ENCODE results near the gene TSPEAR.

The TSPEAR gene

DNA sequence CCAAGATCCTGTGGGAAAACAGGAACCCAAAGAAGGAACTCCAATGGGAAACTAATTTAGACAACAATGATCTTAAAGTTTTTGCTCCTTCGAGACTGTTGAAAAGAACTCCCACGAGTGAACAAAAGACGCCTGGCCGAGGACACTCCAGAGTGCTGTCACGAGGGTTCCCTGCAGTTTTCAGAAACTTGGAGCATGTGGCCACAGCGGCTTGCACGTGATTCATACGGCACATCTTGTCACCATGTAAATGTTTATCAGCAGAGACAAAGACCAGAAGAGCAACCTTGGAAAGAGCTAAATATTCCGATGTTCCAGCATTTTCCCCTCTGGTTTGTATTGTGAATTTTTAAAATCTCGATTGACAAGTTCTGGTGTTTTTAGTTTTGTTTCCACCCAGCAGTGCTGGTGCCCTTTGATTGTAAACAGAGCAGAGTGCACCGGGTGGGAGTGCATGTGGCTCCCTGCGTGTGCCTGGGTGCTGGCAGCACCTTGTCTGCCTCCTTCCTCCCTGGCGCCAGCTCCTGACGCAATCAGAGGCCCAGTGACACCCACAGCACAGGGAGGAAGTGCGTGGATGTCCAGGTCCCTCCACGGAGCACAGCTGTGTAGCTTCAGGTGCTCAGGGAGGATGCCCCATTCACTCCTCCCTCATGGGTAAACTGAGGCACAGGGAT, 233.1 kb downstream of the TSPEAR start:
- TF ChIP-seq POLR2AphosphoS5 (IDR thresholded peaks at IDR 0.05; ENCODE audit: low read depth, low read length): no peak
- TF ChIP-seq SIN3A (IDR thresholded peaks at IDR 0.05; ENCODE audit: borderline replicate concordance, insufficient read depth, low read length): no peak
- TF ChIP-seq, protein P1, sequence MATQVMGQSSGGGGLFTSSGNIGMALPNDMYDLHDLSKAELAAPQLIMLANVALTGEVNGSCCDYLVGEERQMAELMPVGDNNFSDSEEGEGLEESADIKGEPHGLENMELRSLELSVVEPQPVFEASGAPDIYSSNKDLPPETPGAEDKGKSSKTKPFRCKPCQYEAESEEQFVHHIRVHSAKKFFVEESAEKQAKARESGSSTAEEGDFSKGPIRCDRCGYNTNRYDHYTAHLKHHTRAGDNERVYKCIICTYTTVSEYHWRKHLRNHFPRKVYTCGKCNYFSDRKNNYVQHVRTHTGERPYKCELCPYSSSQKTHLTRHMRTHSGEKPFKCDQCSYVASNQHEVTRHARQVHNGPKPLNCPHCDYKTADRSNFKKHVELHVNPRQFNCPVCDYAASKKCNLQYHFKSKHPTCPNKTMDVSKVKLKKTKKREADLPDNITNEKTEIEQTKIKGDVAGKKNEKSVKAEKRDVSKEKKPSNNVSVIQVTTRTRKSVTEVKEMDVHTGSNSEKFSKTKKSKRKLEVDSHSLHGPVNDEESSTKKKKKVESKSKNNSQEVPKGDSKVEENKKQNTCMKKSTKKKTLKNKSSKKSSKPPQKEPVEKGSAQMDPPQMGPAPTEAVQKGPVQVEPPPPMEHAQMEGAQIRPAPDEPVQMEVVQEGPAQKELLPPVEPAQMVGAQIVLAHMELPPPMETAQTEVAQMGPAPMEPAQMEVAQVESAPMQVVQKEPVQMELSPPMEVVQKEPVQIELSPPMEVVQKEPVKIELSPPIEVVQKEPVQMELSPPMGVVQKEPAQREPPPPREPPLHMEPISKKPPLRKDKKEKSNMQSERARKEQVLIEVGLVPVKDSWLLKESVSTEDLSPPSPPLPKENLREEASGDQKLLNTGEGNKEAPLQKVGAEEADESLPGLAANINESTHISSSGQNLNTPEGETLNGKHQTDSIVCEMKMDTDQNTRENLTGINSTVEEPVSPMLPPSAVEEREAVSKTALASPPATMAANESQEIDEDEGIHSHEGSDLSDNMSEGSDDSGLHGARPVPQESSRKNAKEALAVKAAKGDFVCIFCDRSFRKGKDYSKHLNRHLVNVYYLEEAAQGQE (IDR thresholded peaks at IDR 0.05; ENCODE audit: insufficient read depth in 1 of 2, low read depth in 2 of 2, low read length in 2 of 2): no peak
- TF ChIP-seq FOXP2 (optimal IDR thresholded peaks at IDR 0.05; ENCODE audit: borderline replicate concordance, extremely low read depth, extremely low read length, insufficient read depth): no peak
- TF ChIP-seq TAF1 (IDR thresholded peaks at IDR 0.05; ENCODE audit: borderline replicate concordance, insufficient read depth, low read length): no peak

DNA sequence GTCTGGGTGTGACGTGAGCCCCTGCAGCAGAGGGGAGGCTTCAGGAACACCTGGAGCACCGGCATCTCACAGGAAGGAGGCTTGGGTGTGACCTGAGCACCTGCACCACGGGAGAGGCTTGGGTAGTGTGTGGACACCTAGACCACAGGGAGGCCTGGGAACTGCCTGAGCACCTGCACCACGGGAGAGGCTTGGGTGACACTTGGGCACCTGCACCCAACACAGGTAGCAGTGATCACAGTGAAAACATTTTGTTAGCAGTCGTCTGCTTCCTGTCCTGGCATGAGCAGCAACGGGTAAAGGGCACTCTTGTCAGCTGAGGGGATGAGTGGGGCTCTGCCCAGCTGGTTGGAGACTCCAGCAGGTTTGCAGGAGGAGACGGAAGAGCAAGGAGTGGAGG, 233.7 kb downstream of the TSPEAR start:
- TF ChIP-seq FOXP2 (optimal IDR thresholded peaks at IDR 0.05; ENCODE audit: borderline replicate concordance, extremely low read depth, extremely low read length, insufficient read depth) (no peak), POLR2AphosphoS5 (IDR thresholded peaks at IDR 0.05; ENCODE audit: low read depth, low read length) (no peak), SIN3A (IDR thresholded peaks at IDR 0.05; ENCODE audit: borderline replicate concordance, insufficient read depth, low read length) (no peak), TAF1 (IDR thresholded peaks at IDR 0.05; ENCODE audit: borderline replicate concordance, insufficient read depth, low read length) (no peak)
- TF ChIP-seq, protein P1 (IDR thresholded peaks at IDR 0.05; ENCODE audit: insufficient read depth in 1 of 2, low read depth in 2 of 2, low read length in 2 of 2): no peak

DNA sequence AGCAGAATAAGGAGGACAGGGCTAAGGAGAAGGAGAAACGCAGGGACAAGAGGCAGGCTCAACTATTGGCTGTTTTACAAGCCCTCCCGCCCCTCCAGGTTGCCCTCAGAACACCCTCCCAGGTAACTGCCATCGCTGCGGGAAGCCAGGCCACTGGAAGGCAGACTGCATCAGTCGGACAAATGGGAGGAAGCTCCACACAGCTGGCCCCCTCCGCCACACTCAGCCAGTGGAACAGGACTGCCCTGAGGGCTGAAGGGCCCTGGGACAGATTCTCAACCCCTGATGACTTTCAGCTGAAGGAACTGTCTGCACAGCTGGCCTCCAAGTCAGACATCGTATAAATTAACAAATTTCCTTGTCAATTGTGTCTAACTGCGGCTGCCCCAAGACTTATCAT, 234.2 kb downstream of the TSPEAR start:
- no peak for TF ChIP-seq TAF1 (IDR thresholded peaks at IDR 0.05; ENCODE audit: borderline replicate concordance, insufficient read depth, low read length)
- no peak for TF ChIP-seq POLR2AphosphoS5 (IDR thresholded peaks at IDR 0.05; ENCODE audit: low read depth, low read length)
- no peak for TF ChIP-seq FOXP2 (optimal IDR thresholded peaks at IDR 0.05; ENCODE audit: borderline replicate concordance, extremely low read depth, extremely low read length, insufficient read depth)

DNA sequence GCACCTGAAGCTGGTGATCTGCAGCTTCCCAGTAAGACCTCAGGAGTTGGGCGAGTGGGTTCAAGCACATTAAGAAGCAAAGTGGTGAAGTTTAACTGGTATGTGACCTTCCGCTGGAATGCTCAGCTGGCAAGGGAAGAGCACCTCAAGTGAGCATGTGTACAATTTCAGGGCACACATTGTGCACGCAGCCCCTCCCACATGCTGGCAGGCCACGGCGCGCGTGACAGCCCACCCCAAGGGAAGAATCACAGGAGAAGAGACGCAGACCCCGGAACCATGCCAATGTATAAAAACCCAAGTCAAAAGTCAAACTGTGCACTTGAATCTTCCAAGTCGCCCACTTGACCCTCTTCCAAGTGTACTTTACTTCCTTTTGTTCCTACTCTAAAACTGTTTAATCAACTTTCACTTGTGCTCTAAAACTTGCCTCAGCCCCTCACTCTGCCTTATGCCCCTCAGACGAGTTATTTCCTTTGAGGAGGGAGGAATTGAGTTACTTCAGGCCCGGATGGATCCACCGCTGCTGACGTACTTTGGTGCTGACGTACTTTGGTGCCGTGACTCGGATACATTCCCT, 236.0 kb downstream of the TSPEAR start:
- TF ChIP-seq SIN3A (IDR thresholded peaks at IDR 0.05; ENCODE audit: borderline replicate concordance, insufficient read depth, low read length) (no peak), TAF1 (IDR thresholded peaks at IDR 0.05; ENCODE audit: borderline replicate concordance, insufficient read depth, low read length) (no peak), FOXP2 (optimal IDR thresholded peaks at IDR 0.05; ENCODE audit: borderline replicate concordance, extremely low read depth, extremely low read length, insufficient read depth) (no peak), POLR2AphosphoS5 (IDR thresholded peaks at IDR 0.05; ENCODE audit: low read depth, low read length) (no peak)
- TF ChIP-seq, protein P1 (IDR thresholded peaks at IDR 0.05; ENCODE audit: insufficient read depth in 1 of 2, low read depth in 2 of 2, low read length in 2 of 2): no peak

DNA sequence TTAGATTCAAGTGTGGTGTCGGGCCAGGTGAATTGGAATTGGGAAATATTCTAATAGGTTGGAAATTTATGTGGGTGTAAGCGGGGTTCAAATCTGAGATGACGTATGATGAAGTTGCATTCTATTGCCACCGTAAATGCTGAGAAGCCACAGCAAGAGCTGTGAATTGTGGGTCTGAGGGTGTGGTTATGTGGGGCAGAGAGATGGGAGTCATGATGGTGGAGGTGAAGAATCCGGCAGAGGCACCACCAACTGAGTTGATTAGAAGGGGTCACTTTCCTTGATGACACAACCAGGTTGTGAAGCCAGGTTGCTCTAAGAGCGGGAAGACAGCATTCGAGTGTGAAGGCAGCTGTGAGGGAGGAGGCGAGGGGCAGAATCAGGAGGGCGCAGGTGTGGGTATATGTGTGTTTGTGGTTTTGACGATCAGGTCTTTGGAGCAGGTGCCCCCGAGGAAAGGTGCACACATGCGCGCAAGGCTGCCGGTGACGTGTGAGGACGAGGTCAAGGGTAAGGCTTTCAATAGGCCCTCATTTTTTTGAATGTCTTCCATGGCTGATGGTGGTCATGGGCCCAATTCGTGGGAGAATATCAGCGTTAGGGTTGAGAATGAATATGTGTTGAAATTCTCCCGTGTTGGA, 237.3 kb downstream of the TSPEAR start:
- TF ChIP-seq, protein P1 (IDR thresholded peaks at IDR 0.05; ENCODE audit: insufficient read depth in 1 of 2, low read depth in 2 of 2, low read length in 2 of 2): no peak
- no peak for TF ChIP-seq POLR2AphosphoS5 (IDR thresholded peaks at IDR 0.05; ENCODE audit: low read depth, low read length)

Measured in PFSK-1 (cell line).